Left ventricle myocardium inferior (tissue), 1 donor: ENCODE measurements around the gene SARNP. TPM values are rescaled to one million over a fixed set of nuclear protein-coding genes. Genes with fewer than 3 reads are reported as not detected.
A peak's percentile ranks its signal among the peaks of the same experiment; 100 is the strongest.

Experiments
- DNase-seq: peaks from one replicate; pipeline ENCODE4 v3.0.0-alpha.2; 2020
- H3K27ac ChIP-seq: fragments of 200-600 bp; replicated peaks from 2 replicates; pipeline ENCODE4 v1.8.0; 2021
- H3K27me3 ChIP-seq: fragments of 200-600 bp; 2 replicates; pipeline ENCODE4 v1.8.0; 2021; ENCODE audit warnings: low read depth
- H3K36me3 ChIP-seq: fragments of 200-600 bp; 2 replicates; pipeline ENCODE4 v1.8.0; 2021
- H3K4me1 ChIP-seq: fragments of 200-600 bp; 2 replicates; pipeline ENCODE4 v1.8.0; 2021
- H3K4me3 ChIP-seq: fragments of 200-600 bp; 2 replicates; pipeline ENCODE4 v1.8.0; 2021; ENCODE audit warnings: mild to moderate bottlenecking, moderate library complexity
- H3K9me3 ChIP-seq: fragments of 200-600 bp; replicated peaks from 2 replicates; pipeline ENCODE4 v1.8.0; 2021
- CTCF ChIP-seq: fragments of 200-600 bp; IDR thresholded peaks from 2 replicates; pipeline ENCODE4 v1.8.0; 2021; ENCODE audit warnings: antibody characterized with exemption, mild to moderate bottlenecking, borderline replicate concordance
- intact Hi-C: fragments of 100-400 bp; cut with micrococcal nuclease; formaldehyde crosslinking; loops from one replicate; pipeline ENCODE4 v1.11.0; 2022
- total RNA-seq: library from RNA; stranded (reverse); fragmentation: NEBNext Ultra II Directional; extraction: Animal tissue kit (Norgen Biotek cat#: 25700); gene quantifications from one replicate; pipeline ENCODE4 v1.2.1, GENCODE V29; 2021
- donor health status: DM: no; HTN: yes; CAD: no; lungs with severe emphysema.

SARNP gene
- total RNA-seq, 1 donor from 2014 or later, result 53.2 TPM

GRCh38 chr12:55861396-55861795, 43.9 kb upstream of the SARNP start:
- H3K27ac ChIP-seq, result no peak overlapping the region
- no peaks in the 10 kb centered on the region for H3K4me1 ChIP-seq
- H3K27me3 ChIP-seq, result no peaks in the 10 kb centered on the region
- no peak for DNase-seq
- intact Hi-C loops, result no loop called here
- H3K36me3 ChIP-seq, result no peaks in the 10 kb centered on the region
- H3K4me3 ChIP-seq, result no peak overlapping the region
- peaks cover 18% of the 10 kb centered on the region for H3K9me3 ChIP-seq
- no peak for TF ChIP-seq CTCF

GRCh38 chr12:55852740-55853139, 35.2 kb upstream of the SARNP start:
- no peak for DNase-seq
- intact Hi-C loops, result no loop called here
- H3K27ac ChIP-seq, result no peak overlapping the region
- no peaks in the 10 kb centered on the region for H3K36me3 ChIP-seq
- H3K9me3 ChIP-seq, result no peaks in the 10 kb centered on the region
- H3K27me3 ChIP-seq, result peaks cover 36% of the 10 kb centered on the region
- no peak for TF ChIP-seq CTCF
- peaks cover 9% of the 10 kb centered on the region for H3K4me1 ChIP-seq
- H3K4me3 ChIP-seq, result no peak overlapping the region

GRCh38 chr12:55850893-55851292, 33.4 kb upstream of the SARNP start:
- intact Hi-C loops, result no loop called here
- H3K27ac ChIP-seq, result peak overlapping the region; percentile 95
- H3K4me3 ChIP-seq, result no peak overlapping the region
- TF ChIP-seq CTCF, result no peak
- H3K4me1 ChIP-seq, result peaks cover 21% of the 10 kb centered on the region
- peaks cover 36% of the 10 kb centered on the region for H3K27me3 ChIP-seq
- no peak for DNase-seq
- H3K9me3 ChIP-seq, result no peaks in the 10 kb centered on the region
- H3K36me3 ChIP-seq, result no peaks in the 10 kb centered on the region

- no peak overlapping the region for H3K4me3 ChIP-seq
- no peak for TF ChIP-seq CTCF
- no peaks in the 10 kb centered on the region for H3K9me3 ChIP-seq
- peaks cover 36% of the 10 kb centered on the region for H3K27me3 ChIP-seq
- H3K27ac ChIP-seq, result peak overlapping the region; percentile 95
- H3K36me3 ChIP-seq, result no peaks in the 10 kb centered on the region
- DNase-seq, result no peak
- intact Hi-C loops, result no loop called here
- H3K4me1 ChIP-seq, result peaks cover 23% of the 10 kb centered on the region
These were observed 32.9 kb upstream of the SARNP start for GRCh38 chr12:55850401-55850800.

GRCh38 chr12:55849616-55850343, 32.3 kb upstream of the SARNP start:
- Histone ChIP-seq H3K27me3 (peaks cover 36% of the 10 kb centered on the region), H3K27ac (peak overlapping the region; percentile 95), H3K4me3 (no peak overlapping the region), H3K36me3 (no peaks in the 10 kb centered on the region), H3K9me3 (no peaks in the 10 kb centered on the region), H3K4me1 (peaks cover 23% of the 10 kb centered on the region)
- no peak for DNase-seq
- no peak for TF ChIP-seq CTCF
- intact Hi-C loops, result no loop called here
